ENCODE data around the gene GRM1. TPM values are rescaled to one million over a fixed set of nuclear protein-coding genes. Genes with fewer than 3 reads are reported as not detected.

GRM1 gene
- total and polyA plus RNA-seq, 5 donors from 2014 or later: 0.10 TPM; not detected in 4

- H3K4me3 ChIP-seq (ENCODE audit: low read depth, low read length): no peak overlapping the region
- H3K27ac Mint-ChIP-seq: no peak overlapping the region
- ATAC-seq (ENCODE audit: low read depth in 2 of 2) (no peak), DNase-seq (no peak)
- no peaks in the 10 kb centered on the region for H3K36me3 ChIP-seq (ENCODE audit: control insufficient read depth, insufficient read depth, low read length)
- H3K4me1 ChIP-seq (ENCODE audit: control insufficient read depth, insufficient read depth, low read length, poor library complexity, severe bottlenecking): no peaks in the 10 kb centered on the region
- H3K27ac ChIP-seq (ENCODE audit: insufficient read depth, low read length, poor library complexity, severe bottlenecking): no peak overlapping the region
- no peaks in the 10 kb centered on the region for H3K4me1 Mint-ChIP-seq
- H3K9me3 ChIP-seq (ENCODE audit: control insufficient read depth in 2 of 2, low read length in 2 of 2): no peaks in the 10 kb centered on the region
- no peaks in the 10 kb centered on the region for H3K27me3 ChIP-seq (ENCODE audit: control insufficient read depth, insufficient read depth, low read length)
- H3K4me3 Mint-ChIP-seq: no peak overlapping the region
- no peaks in the 10 kb centered on the region for H3K36me3 Mint-ChIP-seq
- H3K9me3 Mint-ChIP-seq: peaks cover 0 to 4% (median 0%) of the 10 kb centered on the region in 7 donors
- H3K27me3 Mint-ChIP-seq: no peaks in the 10 kb centered on the region
Observed at GRCh38 chr6:146347690-146348089, 318.8 kb downstream of the GRM1 start.

GRCh38 chr6:146351018-146351417 is 322.2 kb downstream of the GRM1 start:
- H3K9me3 Mint-ChIP-seq: peaks cover 0 to 4% (median 0%) of the 10 kb centered on the region in 7 donors
- H3K36me3 Mint-ChIP-seq: no peaks in the 10 kb centered on the region
- no peaks in the 10 kb centered on the region for H3K9me3 ChIP-seq (ENCODE audit: control insufficient read depth in 2 of 2, low read length in 2 of 2)

GRCh38 chr6:146352163-146352562 is 323.3 kb downstream of the GRM1 start:
- Histone ChIP-seq H3K4me3 (ENCODE audit: low read depth, low read length) (no peak overlapping the region), H3K27ac (ENCODE audit: insufficient read depth, low read length, poor library complexity, severe bottlenecking) (no peak overlapping the region), H3K4me1 (ENCODE audit: control insufficient read depth, insufficient read depth, low read length, poor library complexity, severe bottlenecking) (no peaks in the 10 kb centered on the region), H3K36me3 (ENCODE audit: control insufficient read depth, insufficient read depth, low read length) (no peaks in the 10 kb centered on the region), H3K27me3 (ENCODE audit: control insufficient read depth, insufficient read depth, low read length) (no peaks in the 10 kb centered on the region), H3K9me3 (ENCODE audit: control insufficient read depth in 2 of 2, low read length in 2 of 2) (no peaks in the 10 kb centered on the region)
- no peaks in the 10 kb centered on the region for H3K27me3 Mint-ChIP-seq
- no peaks in the 10 kb centered on the region for H3K36me3 Mint-ChIP-seq
- ATAC-seq (ENCODE audit: low read depth in 2 of 2): no peak
- H3K4me3 Mint-ChIP-seq: no peak overlapping the region
- H3K9me3 Mint-ChIP-seq: peaks cover 0 to 4% (median 0%) of the 10 kb centered on the region in 7 donors
- H3K27ac Mint-ChIP-seq: no peak overlapping the region
- DNase-seq: no peak
- no peaks in the 10 kb centered on the region for H3K4me1 Mint-ChIP-seq

More at GRCh38 chr6:146351018-146351417, 322.2 kb downstream of the GRM1 start:
- Mint-ChIP-seq H3K4me1 (no peaks in the 10 kb centered on the region), H3K27ac (peak overlapping the region in 1 of 3 donors; percentile 48), H3K4me3 (no peak overlapping the region), H3K27me3 (no peaks in the 10 kb centered on the region)
- H3K4me1 ChIP-seq (ENCODE audit: control insufficient read depth, insufficient read depth, low read length, poor library complexity, severe bottlenecking): no peaks in the 10 kb centered on the region
- ATAC-seq (ENCODE audit: low read depth in 2 of 2): no peak
- no peak overlapping the region for H3K27ac ChIP-seq (ENCODE audit: insufficient read depth, low read length, poor library complexity, severe bottlenecking)
- no peaks in the 10 kb centered on the region for H3K27me3 ChIP-seq (ENCODE audit: control insufficient read depth, insufficient read depth, low read length)
- DNase-seq: no peak
- no peak overlapping the region for H3K4me3 ChIP-seq (ENCODE audit: low read depth, low read length)
- H3K36me3 ChIP-seq (ENCODE audit: control insufficient read depth, insufficient read depth, low read length): no peaks in the 10 kb centered on the region

- no peak overlapping the region for H3K4me3 Mint-ChIP-seq
- Histone ChIP-seq H3K9me3 (ENCODE audit: control insufficient read depth in 2 of 2, low read length in 2 of 2) (no peaks in the 10 kb centered on the region), H3K4me3 (ENCODE audit: low read depth, low read length) (no peak overlapping the region), H3K36me3 (ENCODE audit: control insufficient read depth, insufficient read depth, low read length) (no peaks in the 10 kb centered on the region), H3K4me1 (ENCODE audit: control insufficient read depth, insufficient read depth, low read length, poor library complexity, severe bottlenecking) (no peaks in the 10 kb centered on the region), H3K27ac (ENCODE audit: insufficient read depth, low read length, poor library complexity, severe bottlenecking) (no peak overlapping the region), H3K27me3 (ENCODE audit: control insufficient read depth, insufficient read depth, low read length) (no peaks in the 10 kb centered on the region)
- H3K27me3 Mint-ChIP-seq: no peaks in the 10 kb centered on the region
- no peaks in the 10 kb centered on the region for H3K36me3 Mint-ChIP-seq
- H3K27ac Mint-ChIP-seq: no peak overlapping the region
- DNase-seq (no peak), ATAC-seq (ENCODE audit: low read depth in 2 of 2) (no peak)
- H3K9me3 Mint-ChIP-seq: peaks cover 0 to 2% (median 0%) of the 10 kb centered on the region in 7 donors
- no peaks in the 10 kb centered on the region for H3K4me1 Mint-ChIP-seq
Observed at GRCh38 chr6:146354451-146354850, 325.6 kb downstream of the GRM1 start.

- DNase-seq: no peak
- H3K9me3 ChIP-seq (ENCODE audit: control insufficient read depth in 2 of 2, low read length in 2 of 2): no peaks in the 10 kb centered on the region
- no peaks in the 10 kb centered on the region for H3K4me1 ChIP-seq (ENCODE audit: control insufficient read depth, insufficient read depth, low read length, poor library complexity, severe bottlenecking)
- H3K36me3 Mint-ChIP-seq: no peaks in the 10 kb centered on the region
- no peaks in the 10 kb centered on the region for H3K27me3 Mint-ChIP-seq
- H3K4me1 Mint-ChIP-seq: no peaks in the 10 kb centered on the region
- H3K27me3 ChIP-seq (ENCODE audit: control insufficient read depth, insufficient read depth, low read length): no peaks in the 10 kb centered on the region
- no peak overlapping the region for H3K4me3 Mint-ChIP-seq
- ATAC-seq (ENCODE audit: low read depth in 2 of 2): no peak
- no peaks in the 10 kb centered on the region for H3K36me3 ChIP-seq (ENCODE audit: control insufficient read depth, insufficient read depth, low read length)
- H3K27ac ChIP-seq (ENCODE audit: insufficient read depth, low read length, poor library complexity, severe bottlenecking): no peak overlapping the region
- no peak overlapping the region for H3K27ac Mint-ChIP-seq
- peaks cover 0 to 1% (median 0%) of the 10 kb centered on the region in 7 donors for H3K9me3 Mint-ChIP-seq
- H3K4me3 ChIP-seq (ENCODE audit: low read depth, low read length): no peak overlapping the region
Observed at GRCh38 chr6:146355521-146356100, 326.7 kb downstream of the GRM1 start.

GRCh38 chr6:146357578-146358430 is 328.9 kb downstream of the GRM1 start:
- H3K27ac ChIP-seq (ENCODE audit: insufficient read depth, low read length, poor library complexity, severe bottlenecking): no peak overlapping the region
- ATAC-seq (ENCODE audit: low read depth in 2 of 2) (peak in 1 of 2 donors; percentile 8), DNase-seq (peak in 1 of 3 donors; percentile 5)
- Mint-ChIP-seq H3K9me3 (peaks cover 0 to 2% (median 0%) of the 10 kb centered on the region in 7 donors), H3K4me3 (no peak overlapping the region), H3K27me3 (no peaks in the 10 kb centered on the region), H3K36me3 (no peaks in the 10 kb centered on the region), H3K27ac (peak overlapping the region in 2 of 3 donors; percentile 32 to 35), H3K4me1 (no peaks in the 10 kb centered on the region)
- no peak overlapping the region for H3K4me3 ChIP-seq (ENCODE audit: low read depth, low read length)
- H3K36me3 ChIP-seq (ENCODE audit: control insufficient read depth, insufficient read depth, low read length): no peaks in the 10 kb centered on the region
- no peaks in the 10 kb centered on the region for H3K9me3 ChIP-seq (ENCODE audit: control insufficient read depth in 2 of 2, low read length in 2 of 2)
- no peaks in the 10 kb centered on the region for H3K27me3 ChIP-seq (ENCODE audit: control insufficient read depth, insufficient read depth, low read length)
- H3K4me1 ChIP-seq (ENCODE audit: control insufficient read depth, insufficient read depth, low read length, poor library complexity, severe bottlenecking): no peaks in the 10 kb centered on the region

GRCh38 chr6:146358431-146359046 is 329.7 kb downstream of the GRM1 start:
- ATAC-seq (ENCODE audit: low read depth in 2 of 2): no peak
- Histone ChIP-seq H3K4me1 (ENCODE audit: control insufficient read depth, insufficient read depth, low read length, poor library complexity, severe bottlenecking) (no peaks in the 10 kb centered on the region), H3K27me3 (ENCODE audit: control insufficient read depth, insufficient read depth, low read length) (no peaks in the 10 kb centered on the region), H3K9me3 (ENCODE audit: control insufficient read depth in 2 of 2, low read length in 2 of 2) (no peaks in the 10 kb centered on the region), H3K27ac (ENCODE audit: insufficient read depth, low read length, poor library complexity, severe bottlenecking) (no peak overlapping the region), H3K4me3 (ENCODE audit: low read depth, low read length) (no peak overlapping the region), H3K36me3 (ENCODE audit: control insufficient read depth, insufficient read depth, low read length) (no peaks in the 10 kb centered on the region)
- H3K27me3 Mint-ChIP-seq: no peaks in the 10 kb centered on the region
- H3K36me3 Mint-ChIP-seq: no peaks in the 10 kb centered on the region
- no peak overlapping the region for H3K4me3 Mint-ChIP-seq
- no peak for DNase-seq
- H3K27ac Mint-ChIP-seq: peak overlapping the region in 1 of 3 donors; percentile 32
- H3K4me1 Mint-ChIP-seq: no peaks in the 10 kb centered on the region
- peaks cover 0 to 2% (median 0%) of the 10 kb centered on the region in 7 donors for H3K9me3 Mint-ChIP-seq

All from CD4-positive, CD25-positive, alpha-beta regulatory T cell (primary cell).